ENCODE results near the gene MROH2B. TPM values are rescaled to one million over a fixed set of nuclear protein-coding genes. Genes with fewer than 3 reads are reported as not detected.

The MROH2B gene
- total RNA-seq: under 1 TPM in 1 of 8 experiments, not detected in 7; 0.36 TPM

GRCh38 chr5:41071242-41071641, at the start of gene MROH2B:
TSS of gene MROH2B (minus strand) at chr5:41071342. CDS start at chr5:41070852, 490 bp downstream.
- H3K4me1 ChIP-seq (replicated peaks in 1 of 2): no peaks in the 10 kb centered on the region
- in situ Hi-C loops (cut with MboI; ENCODE audit: low pct_unique_long_range_greater_than_20kb in 2 of 9, low sequenced_read_pairs in 9 of 9, unreplicated experiment in 9 of 9): no loop called here
- ATAC-seq (replicated peaks in 6 of 8): no peak
- H3K27ac ChIP-seq: no peak within 1 kb of the TSS
- WGBS, 10 experiments: 20 to 100% (median 72%) methylated on average over 1 of the region's 1 CpG; no CpG with 5 or more reads in 4 of the 10 experiments
- H3K4me3 ChIP-seq: no peak within 1 kb of the TSS

- in situ Hi-C loops (cut with MboI; ENCODE audit: low pct_unique_long_range_greater_than_20kb in 2 of 9, low sequenced_read_pairs in 9 of 9, unreplicated experiment in 9 of 9): loop anchor here in 1 of 9 experiments (25.0 kb wide), 1 partner anchor 208 kb away; the partner anchor contains the start of gene C7
- no peak for ATAC-seq (replicated peaks in 6 of 8)
- 58 to 97% (median 83%) methylated on average over 1 to 8 of the region's 8 CpGs; no CpG with 5 or more reads in 3 of the 10 experiments for WGBS, 10 experiments
These were observed 49.5 kb upstream of the MROH2B start for GRCh38 chr5:41120600-41120999.

GRCh38 chr5:41118177-41118576, 47.0 kb upstream of the MROH2B start:
- no peak for ATAC-seq (replicated peaks in 6 of 8)
- no peak overlapping the region for H3K27ac ChIP-seq
- H3K4me3 ChIP-seq: no peak overlapping the region
- in situ Hi-C loops (cut with MboI; ENCODE audit: low pct_unique_long_range_greater_than_20kb in 2 of 9, low sequenced_read_pairs in 9 of 9, unreplicated experiment in 9 of 9): loop anchor here in 1 of 9 experiments (25.0 kb wide), 1 partner anchor 206 kb away; the partner anchor contains the start of gene C7
- no peaks in the 10 kb centered on the region for H3K4me1 ChIP-seq (replicated peaks in 1 of 2)
- 59 to 100% (median 92%) methylated on average over 3 of the region's 3 CpGs for WGBS, 10 experiments

More at GRCh38 chr5:41120600-41120999, 49.5 kb upstream of the MROH2B start:
- Histone ChIP-seq H3K27ac (no peak overlapping the region), H3K4me1 (replicated peaks in 1 of 2) (no peaks in the 10 kb centered on the region), H3K4me3 (no peak overlapping the region)

GRCh38 chr5:41115281-41115680, 44.1 kb upstream of the MROH2B start:
- H3K4me3 ChIP-seq: no peak overlapping the region
- in situ Hi-C loops (cut with MboI; ENCODE audit: low pct_unique_long_range_greater_than_20kb in 2 of 9, low sequenced_read_pairs in 9 of 9, unreplicated experiment in 9 of 9): loop anchor here in 1 of 9 experiments (25.0 kb wide), 1 partner anchor 203 kb away; the partner anchor contains the start of gene C7
- no peak overlapping the region for H3K27ac ChIP-seq
- peak in 3 of 8 experiments; percentile 44 to 83 (median 83) for ATAC-seq (replicated peaks in 6 of 8)
- WGBS, 10 experiments: 0 to 100% (median 60%) methylated on average over 1 to 2 of the region's 2 CpGs
- H3K4me1 ChIP-seq (replicated peaks in 1 of 2): no peaks in the 10 kb centered on the region

- H3K27ac ChIP-seq: no peak overlapping the region
- H3K4me1 ChIP-seq (replicated peaks in 1 of 2): no peaks in the 10 kb centered on the region
- WGBS, 10 experiments: 0 to 100% (median 59%) methylated on average over 1 to 2 of the region's 2 CpGs; no CpG with 5 or more reads in 4 of the 10 experiments
- in situ Hi-C loops (cut with MboI; ENCODE audit: low pct_unique_long_range_greater_than_20kb in 2 of 9, low sequenced_read_pairs in 9 of 9, unreplicated experiment in 9 of 9): loop anchor here in 1 of 9 experiments (25.0 kb wide), 1 partner anchor 200 kb away; the partner anchor contains the start of gene C7
- H3K4me3 ChIP-seq: no peak overlapping the region
- ATAC-seq (replicated peaks in 6 of 8): no peak
These were observed 41.6 kb upstream of the MROH2B start for GRCh38 chr5:41112486-41113455.

GRCh38 chr5:41109186-41109585, 38.0 kb upstream of the MROH2B start:
- in situ Hi-C loops (cut with MboI; ENCODE audit: low pct_unique_long_range_greater_than_20kb in 2 of 9, low sequenced_read_pairs in 9 of 9, unreplicated experiment in 9 of 9): loop anchor here in 1 of 9 experiments (25.0 kb wide), 1 partner anchor 197 kb away; the partner anchor contains the start of gene C7
- no peaks in the 10 kb centered on the region for H3K4me1 ChIP-seq (replicated peaks in 1 of 2)
- no peak for ATAC-seq (replicated peaks in 6 of 8)

GRCh38 chr5:41102341-41102740, 31.2 kb upstream of the MROH2B start:
- H3K27ac ChIP-seq: no peak overlapping the region
- H3K4me1 ChIP-seq (replicated peaks in 1 of 2): no peaks in the 10 kb centered on the region
- ATAC-seq (replicated peaks in 6 of 8): peak in 1 of 8 experiments; percentile 43
- no peak overlapping the region for H3K4me3 ChIP-seq
- in situ Hi-C loops (cut with MboI; ENCODE audit: low pct_unique_long_range_greater_than_20kb in 2 of 9, low sequenced_read_pairs in 9 of 9, unreplicated experiment in 9 of 9): loop anchor here in 1 of 9 experiments (25.0 kb wide), 1 partner anchor 190 kb away; the partner anchor contains the start of gene C7

More at GRCh38 chr5:41109186-41109585, 38.0 kb upstream of the MROH2B start:
- Histone ChIP-seq H3K4me3 (no peak overlapping the region), H3K27ac (no peak overlapping the region)

- peak in 1 of 8 experiments; percentile 33 for ATAC-seq (replicated peaks in 6 of 8)
- no peak overlapping the region for H3K4me3 ChIP-seq
- H3K27ac ChIP-seq: no peak overlapping the region
- no peaks in the 10 kb centered on the region for H3K4me1 ChIP-seq (replicated peaks in 1 of 2)
- WGBS, 10 experiments: 0 to 80% (median 17%) methylated on average over 1 to 2 of the region's 2 CpGs; no CpG with 5 or more reads in 3 of the 10 experiments
- in situ Hi-C loops (cut with MboI; ENCODE audit: low pct_unique_long_range_greater_than_20kb in 2 of 9, low sequenced_read_pairs in 9 of 9, unreplicated experiment in 9 of 9): no loop called here
These were observed 26.5 kb upstream of the MROH2B start for GRCh38 chr5:41097642-41098041.

- Histone ChIP-seq H3K4me1 (replicated peaks in 1 of 2) (no peaks in the 10 kb centered on the region), H3K27ac (no peak overlapping the region), H3K4me3 (no peak overlapping the region)
- ATAC-seq (replicated peaks in 6 of 8): no peak
- 14 to 100% (median 85%) methylated on average over 1 to 5 of the region's 5 CpGs; no CpG with 5 or more reads in 1 of the 10 experiments for WGBS, 10 experiments
- in situ Hi-C loops (cut with MboI; ENCODE audit: low pct_unique_long_range_greater_than_20kb in 2 of 9, low sequenced_read_pairs in 9 of 9, unreplicated experiment in 9 of 9): no loop called here
These were observed 24.4 kb upstream of the MROH2B start for GRCh38 chr5:41095324-41096101.

GRCh38 chr5:41094871-41095270, 23.7 kb upstream of the MROH2B start:
- peak in 1 of 8 experiments; percentile 21 for ATAC-seq (replicated peaks in 6 of 8)
- Histone ChIP-seq H3K27ac (no peak overlapping the region), H3K4me1 (replicated peaks in 1 of 2) (no peaks in the 10 kb centered on the region), H3K4me3 (no peak overlapping the region)
- WGBS, 10 experiments: 0 to 95% (median 79%) methylated on average over 1 to 2 of the region's 2 CpGs; no CpG with 5 or more reads in 2 of the 10 experiments
- in situ Hi-C loops (cut with MboI; ENCODE audit: low pct_unique_long_range_greater_than_20kb in 2 of 9, low sequenced_read_pairs in 9 of 9, unreplicated experiment in 9 of 9): no loop called here

GRCh38 chr5:41093803-41094202, 22.7 kb upstream of the MROH2B start:
- in situ Hi-C loops (cut with MboI; ENCODE audit: low pct_unique_long_range_greater_than_20kb in 2 of 9, low sequenced_read_pairs in 9 of 9, unreplicated experiment in 9 of 9): no loop called here
- ATAC-seq (replicated peaks in 6 of 8): no peak
- Histone ChIP-seq H3K27ac (no peak overlapping the region), H3K4me3 (no peak overlapping the region), H3K4me1 (replicated peaks in 1 of 2) (no peaks in the 10 kb centered on the region)
- WGBS, 10 experiments: 0 to 100% (median 22%) methylated on average over 1 of the region's 1 CpG; no CpG with 5 or more reads in 3 of the 10 experiments

- in situ Hi-C loops (cut with MboI; ENCODE audit: low pct_unique_long_range_greater_than_20kb in 2 of 9, low sequenced_read_pairs in 9 of 9, unreplicated experiment in 9 of 9): no loop called here
- Histone ChIP-seq H3K4me3 (no peak overlapping the region), H3K4me1 (replicated peaks in 1 of 2) (no peaks in the 10 kb centered on the region), H3K27ac (no peak overlapping the region)
- ATAC-seq (replicated peaks in 6 of 8): peak in 2 of 8 experiments; percentile 60 to 75
- 33 to 94% (median 55%) methylated on average over 2 of the region's 2 CpGs; no CpG with 5 or more reads in 4 of the 10 experiments for WGBS, 10 experiments
These were observed 16.3 kb upstream of the MROH2B start for GRCh38 chr5:41087461-41087860.
